Ishikawa (cell line): ENCODE measurements around the gene FABP3.

Experiments
- CEBPB ChIP-seq: IDR thresholded peaks from 2 replicates; pipeline ENCODE4 v1.6.1; 2012
- MAX ChIP-seq: IDR thresholded peaks from 2 replicates; pipeline ENCODE4 v1.6.1; 2012
- RAD21 ChIP-seq: IDR thresholded peaks from 2 replicates; pipeline ENCODE4 v1.6.1; 2012; ENCODE audit warnings: low read depth
- REST ChIP-seq: IDR thresholded peaks from 2 replicates; pipeline ENCODE4 v1.6.1; 2012; ENCODE audit warnings: low read depth, mild to moderate bottlenecking
- TAF1 ChIP-seq: IDR thresholded peaks from 2 replicates; pipeline ENCODE4 v1.6.1; 2012; ENCODE audit warnings: low read depth, mild to moderate bottlenecking
- TCF12 ChIP-seq: IDR thresholded peaks from 2 replicates; pipeline ENCODE4 v1.6.1; 2012; ENCODE audit warnings: low read depth
- TEAD4 ChIP-seq: IDR thresholded peaks from 2 replicates; pipeline ENCODE4 v1.6.1; 2012
- USF1 ChIP-seq: IDR thresholded peaks from 2 replicates; pipeline ENCODE4 v1.6.1; 2012
- YY1 ChIP-seq: IDR thresholded peaks from 2 replicates; pipeline ENCODE4 v1.6.1; 2012; ENCODE audit warnings: low read depth

- TF ChIP-seq TCF12 (no peak), TEAD4 (no peak), REST (no peak), TAF1 (no peak), USF1 (no peak), RAD21 (no peak), MAX (no peak), CEBPB (no peak), YY1 (no peak)
Measured at GRCh38 chr1:31409946-31410858, 37.3 kb upstream of the FABP3 start.
